Eye (tissue), 1 donor: ENCODE data around the gene MUC5AC.

ENCODE experiments used
- DNase-seq: peaks from one replicate; pipeline ENCODE4 v3.0.0-alpha.2; 2015

Gene MUC5AC

DNA sequence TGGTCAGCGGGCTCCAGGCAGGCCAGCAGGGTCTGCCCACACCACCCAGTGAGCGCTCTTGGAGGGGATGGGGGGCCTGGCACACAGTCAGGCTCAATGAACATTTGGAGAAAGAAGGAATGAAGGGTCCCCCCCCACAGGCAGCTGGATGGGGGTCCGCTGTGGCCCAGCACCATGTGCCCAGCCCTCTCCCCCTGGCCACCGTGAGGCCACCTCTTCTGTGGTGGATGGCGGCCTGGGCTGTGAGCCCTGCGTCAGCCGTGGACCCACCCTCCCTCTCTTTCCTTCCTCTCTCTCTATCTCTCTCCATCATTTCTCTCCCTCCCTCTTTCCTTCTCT is 35.1 kb upstream of the MUC5AC start:
- no peak for DNase-seq

DNA sequence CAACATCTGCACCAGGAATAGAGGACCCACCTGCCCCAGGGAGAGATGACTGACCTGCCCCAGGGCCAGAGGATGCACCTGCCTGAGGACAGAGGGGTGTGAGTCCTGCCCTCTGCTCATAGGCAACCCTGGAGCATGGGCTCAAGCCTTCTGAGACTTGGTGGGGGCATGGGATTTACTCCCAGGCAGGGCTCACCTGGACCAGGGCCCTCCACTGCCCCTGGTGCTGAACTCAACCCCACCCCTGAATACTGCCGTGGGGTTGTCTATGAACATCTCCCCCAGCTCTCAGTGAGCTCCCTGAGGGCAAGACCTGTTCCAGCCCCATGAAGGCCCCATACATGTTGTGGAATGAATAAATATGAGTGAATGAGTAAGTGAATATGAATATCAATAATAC is 33.8 kb upstream of the MUC5AC start:
- DNase-seq, result no peak

- no peak for DNase-seq
Measured at GRCh38 chr11:1125803-1126202, 31.9 kb upstream of the MUC5AC start.

DNA sequence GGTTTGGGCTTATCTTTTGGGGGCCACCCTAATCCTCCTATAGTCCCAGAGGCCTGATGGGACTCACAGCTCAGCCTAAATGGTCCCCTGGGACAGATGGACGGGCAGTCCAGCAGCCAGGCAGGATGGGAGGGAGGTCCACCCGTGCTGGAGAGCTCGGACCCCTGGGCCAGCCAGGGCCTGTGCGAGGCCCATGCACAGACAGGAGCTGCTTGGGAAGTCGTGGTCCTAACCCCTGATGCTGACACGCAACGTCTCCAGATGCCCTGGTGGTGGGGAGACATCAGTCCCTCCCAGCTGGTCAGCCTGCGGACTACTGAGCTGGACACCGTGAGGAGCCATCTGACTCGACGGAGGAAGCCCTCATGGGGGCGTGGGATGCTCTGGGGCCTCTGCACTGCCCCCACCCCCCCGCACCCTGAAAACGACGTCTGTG is 31.2 kb upstream of the MUC5AC start:
- DNase-seq, result no peak

DNA sequence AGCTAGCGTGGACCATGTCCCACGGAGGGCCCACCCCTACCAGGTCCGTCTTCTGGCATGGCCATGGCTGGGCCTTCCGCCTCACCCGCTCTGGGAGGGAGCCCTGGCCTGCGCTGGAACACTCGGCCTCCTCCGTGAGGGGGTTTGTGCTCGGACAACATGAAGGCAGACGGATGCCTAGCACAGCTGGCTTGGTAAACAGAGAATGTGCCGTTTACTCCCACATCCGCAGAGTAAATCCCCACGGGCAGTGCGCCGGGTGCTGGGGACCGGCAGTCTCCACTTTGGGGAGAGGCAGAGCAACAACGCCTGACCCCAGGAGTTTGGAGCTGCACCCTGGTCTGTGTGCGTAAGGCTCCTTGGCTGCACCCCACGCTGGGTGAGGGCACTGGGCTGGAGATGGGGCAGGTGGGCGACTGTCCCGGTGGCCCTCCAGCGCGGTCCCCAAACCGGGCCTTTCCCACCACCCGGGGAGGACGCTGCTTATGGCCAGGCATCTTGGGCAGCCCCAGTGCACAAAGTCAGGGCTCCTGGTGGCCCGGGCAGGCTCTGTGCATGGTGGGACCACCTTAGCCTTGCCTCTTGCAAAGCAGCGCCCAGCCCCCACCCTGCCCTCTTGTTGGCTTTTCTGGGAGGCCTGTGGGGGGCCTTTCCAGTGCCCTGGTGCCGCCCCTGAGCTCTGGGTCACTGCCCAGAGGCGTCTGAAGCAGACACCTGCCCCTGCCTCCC is 30.7 kb upstream of the MUC5AC start:
- DNase-seq, result no peak

DNA sequence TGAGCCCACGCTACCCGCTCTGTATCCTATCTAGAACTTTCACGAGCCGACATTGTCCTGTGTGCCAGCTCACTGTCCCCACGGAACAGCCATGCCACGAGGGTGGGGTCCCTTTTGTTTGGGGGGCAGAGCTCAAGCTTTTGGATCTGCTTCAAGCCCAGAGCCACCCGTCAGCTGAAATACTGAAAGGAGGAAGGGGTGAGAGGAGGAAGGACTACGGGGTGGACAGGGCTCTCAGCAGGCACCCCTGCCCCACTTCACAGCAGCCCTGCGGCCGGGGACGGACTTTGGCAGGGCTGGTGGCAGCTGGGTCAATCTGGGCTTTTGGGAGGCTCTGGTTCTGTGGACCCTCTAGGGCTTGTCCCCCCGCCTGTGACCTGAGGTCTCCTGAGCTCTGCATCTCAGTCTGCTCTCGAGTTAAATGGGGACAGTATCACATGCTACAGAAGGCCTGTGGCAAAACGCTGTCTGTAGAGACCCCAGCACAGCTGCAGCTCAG is 30.0 kb upstream of the MUC5AC start:
- DNase-seq, result no peak

GRCh38 chr11:1128311-1129142 is 29.2 kb upstream of the MUC5AC start:
- DNase-seq, result no peak

DNA sequence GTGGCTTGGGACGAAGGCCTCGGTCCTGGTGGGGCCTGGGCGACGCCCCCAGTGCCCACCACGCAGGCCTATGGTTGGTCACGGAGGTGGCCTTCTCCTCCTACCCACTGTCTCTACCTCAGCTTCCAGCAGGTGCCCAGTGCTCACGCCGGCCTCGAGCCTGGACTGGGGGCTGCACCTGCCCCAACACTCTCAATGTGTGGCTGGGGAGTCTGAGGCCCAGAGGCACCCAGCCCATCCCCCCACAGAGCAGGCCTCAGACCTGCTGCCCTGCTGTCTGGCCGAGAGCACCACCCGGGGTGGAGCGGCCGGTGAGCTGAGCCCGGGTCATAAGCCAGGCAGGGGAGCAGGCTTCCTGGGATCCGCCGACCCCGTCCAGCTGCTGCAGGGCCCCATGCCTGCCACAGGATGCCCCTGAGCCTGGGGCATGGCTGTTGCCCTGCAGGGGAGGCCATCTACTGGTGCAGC is 28.6 kb upstream of the MUC5AC start:
- DNase-seq, result no peak

GRCh38 chr11:1129611-1130160 is 28.1 kb upstream of the MUC5AC start:
- DNase-seq, result no peak

- no peak for DNase-seq
Measured at GRCh38 chr11:1130276-1131032, 27.3 kb upstream of the MUC5AC start.

GRCh38 chr11:1131033-1131911 is 26.5 kb upstream of the MUC5AC start:
- DNase-seq, result no peak

DNA sequence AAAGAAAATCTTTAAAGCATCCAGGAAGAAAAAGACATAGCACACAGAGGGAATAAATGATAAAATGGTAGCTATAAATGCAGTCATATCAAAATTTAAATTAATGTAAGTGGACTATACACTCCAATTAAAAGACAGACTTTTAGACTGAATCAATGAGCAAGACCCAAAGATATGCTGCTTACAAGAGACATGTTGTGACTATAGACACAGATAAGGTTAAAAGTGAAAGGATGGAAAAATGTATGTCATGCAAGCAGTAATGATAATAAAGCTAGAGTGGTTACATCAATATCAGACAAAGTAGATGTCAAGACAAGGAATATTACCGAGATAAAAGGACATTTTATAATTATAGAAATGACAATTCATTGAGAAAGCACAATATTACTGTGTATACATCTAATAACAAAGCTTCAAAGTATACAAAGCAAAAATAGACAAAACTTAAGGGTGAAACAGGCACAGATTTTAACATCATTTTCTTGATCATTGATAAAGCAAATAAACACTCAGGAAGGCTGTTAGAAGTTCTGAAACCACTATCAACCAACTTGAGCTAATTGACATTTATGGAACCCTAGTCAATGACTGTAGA is 22.8 kb upstream of the MUC5AC start:
- no peak for DNase-seq

DNA sequence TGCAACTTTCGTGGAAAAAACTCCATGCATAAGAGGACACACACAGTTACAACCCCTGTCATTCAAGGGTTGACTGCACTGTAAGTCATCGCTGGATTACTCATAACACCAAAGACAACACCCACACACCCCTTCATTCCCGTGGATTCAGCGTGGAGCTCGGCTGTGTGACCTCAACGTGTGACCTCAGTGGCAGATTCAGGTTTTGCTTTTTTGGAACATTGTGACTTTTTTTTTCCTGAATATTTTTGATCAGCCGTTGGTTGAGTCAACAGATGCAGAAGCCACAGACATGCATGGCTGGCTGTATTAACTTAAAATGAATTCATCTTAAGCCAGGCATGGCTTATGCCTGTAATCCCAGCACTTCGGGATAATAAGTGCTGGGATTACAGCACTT is 19.7 kb upstream of the MUC5AC start:
- DNase-seq, result no peak

DNA sequence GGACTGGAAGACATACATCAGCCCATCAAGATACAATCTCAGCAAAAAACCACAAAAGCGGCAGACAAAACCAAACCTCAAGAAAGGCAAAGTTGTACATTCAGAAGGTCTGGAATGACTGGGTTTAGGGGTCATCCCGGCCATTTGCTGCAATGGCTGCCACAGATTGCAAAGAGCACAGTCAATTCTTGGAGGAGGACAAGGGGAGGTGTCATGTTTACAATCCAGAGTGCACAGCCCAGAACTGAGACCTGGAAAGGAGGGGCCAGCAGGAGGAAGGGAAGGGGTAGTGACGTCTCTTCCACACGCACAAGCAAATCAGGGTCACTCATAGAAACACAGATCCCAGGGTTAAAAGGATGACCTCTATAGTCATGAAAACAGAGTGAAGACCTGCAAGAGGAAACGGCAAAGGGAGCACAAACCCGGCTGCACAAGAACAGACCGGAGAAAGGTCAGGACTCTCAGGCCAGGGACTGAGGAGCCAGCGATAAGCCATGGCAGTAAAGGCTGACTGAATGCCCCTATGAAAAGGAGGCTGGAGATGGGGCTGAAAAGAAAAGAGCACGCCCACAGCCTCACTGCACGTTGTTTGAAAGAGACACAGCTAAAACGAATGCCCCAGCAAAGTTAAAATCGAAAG is 18.2 kb upstream of the MUC5AC start:
- DNase-seq, result no peak

GRCh38 chr11:1140642-1141490 is 16.9 kb upstream of the MUC5AC start:
- no peak for DNase-seq

DNA sequence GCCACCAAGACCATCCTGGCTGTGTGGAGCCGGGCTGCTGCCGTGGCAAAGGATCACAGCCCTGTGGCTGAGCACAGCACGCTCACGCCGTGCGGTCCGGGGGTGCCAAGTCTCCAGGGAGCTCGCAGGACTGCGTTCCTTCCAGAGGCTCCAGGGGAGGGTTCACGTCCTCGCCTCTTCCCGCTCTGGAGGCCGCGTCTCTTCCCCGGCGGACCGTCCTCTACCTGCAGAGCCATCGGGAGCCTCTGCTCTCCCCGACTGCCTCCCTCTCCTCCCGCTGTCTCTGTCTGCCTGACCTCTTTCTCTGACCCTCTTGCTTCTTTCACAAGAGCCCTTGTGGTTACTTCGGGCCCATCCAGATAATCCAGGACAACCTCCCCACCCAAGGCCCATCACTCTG is 11.4 kb upstream of the MUC5AC start:
- no peak for DNase-seq

DNA sequence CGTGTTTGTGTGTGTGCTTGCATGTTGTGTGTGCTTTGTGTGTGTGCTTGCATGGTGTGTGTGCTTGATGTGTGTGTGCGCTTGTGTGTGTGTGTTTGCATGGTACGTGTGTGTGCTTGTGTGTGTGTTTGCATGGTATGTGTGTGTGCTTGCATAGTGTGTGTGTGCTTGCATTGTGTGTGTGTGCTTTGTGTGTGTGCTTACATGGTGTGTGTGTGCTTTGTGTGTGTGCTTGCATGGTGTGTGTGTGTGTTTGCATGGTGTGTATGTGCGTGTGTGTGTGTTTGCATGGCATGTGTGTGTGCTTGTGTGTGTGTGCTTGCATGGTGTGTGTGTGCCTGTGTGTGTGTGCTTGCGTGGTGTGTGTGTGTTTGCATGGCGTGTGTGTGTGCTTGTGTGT is 10.0 kb upstream of the MUC5AC start:
- no peak for DNase-seq

DNA sequence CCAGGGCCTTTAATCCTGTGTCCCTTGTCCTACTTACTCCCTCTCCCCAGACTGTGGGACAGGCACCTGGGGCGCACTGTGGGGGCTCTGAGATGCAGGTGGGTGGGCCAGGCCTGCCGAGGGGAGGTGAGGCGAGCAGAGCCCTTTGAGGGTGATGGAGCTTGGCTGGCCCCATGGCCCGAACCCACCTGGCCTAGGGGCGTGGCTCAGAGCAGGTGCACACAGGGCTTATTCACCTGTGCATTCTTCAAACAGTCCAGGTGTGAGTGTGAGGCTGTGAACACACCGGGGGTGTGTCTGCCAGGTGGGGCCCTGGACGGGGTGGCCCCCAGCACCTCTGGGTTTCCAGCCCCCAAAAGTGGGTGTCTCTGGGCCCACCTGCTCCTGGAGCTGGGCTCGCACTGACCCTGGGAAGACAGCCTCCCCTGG is 9.0 kb upstream of the MUC5AC start:
- DNase-seq, result no peak

- DNase-seq, result no peak
Measured at GRCh38 chr11:1149545-1149944, 8.2 kb upstream of the MUC5AC start.

DNA sequence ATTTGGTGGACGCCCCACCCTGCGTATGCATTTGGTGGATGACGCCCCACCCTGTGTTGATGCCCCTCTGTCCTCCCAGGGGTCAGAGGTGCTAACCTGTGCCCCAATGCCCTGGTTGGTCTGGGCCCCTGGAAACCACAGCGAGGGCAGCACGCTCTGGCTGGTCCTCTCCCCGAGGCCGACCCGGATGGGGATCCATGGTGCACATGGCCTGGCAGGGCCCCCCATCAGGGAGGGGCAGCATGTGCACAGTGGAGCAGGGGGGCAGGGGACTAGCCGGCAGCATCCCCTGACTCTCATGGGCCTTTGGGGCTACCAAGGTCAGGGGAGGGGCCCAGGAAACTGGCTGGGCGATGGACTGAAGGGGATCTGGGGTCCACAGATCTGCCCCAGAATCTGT is 7.6 kb upstream of the MUC5AC start:
- DNase-seq, result no peak
